K562 (cell line): ENCODE measurements around the gene HPSE2. TPM values are rescaled to one million over a fixed set of nuclear protein-coding genes. Genes with fewer than 3 reads are reported as not detected.
A peak's percentile ranks its signal among the peaks of the same experiment; 100 is the strongest.

Source experiments
- AFF4 ChIP-seq: sonication (generic); formaldehyde crosslinking; IDR thresholded peaks from 2 replicates; pipeline ENCODE4 v1.8.0; 2023; ENCODE audit warnings: mild to moderate bottlenecking, missing genetic modification reagents
- ASH1L ChIP-seq: fragments of 450-650 bp; IDR thresholded peaks from 2 replicates; pipeline ENCODE4 v1.6.1; 2018; ENCODE audit warnings: borderline replicate concordance, mild to moderate bottlenecking, low read depth; ENCODE audit not compliant: partially characterized antibody
- CBX3 ChIP-seq, 2 experiments: IDR thresholded peaks; 1 replicate in 1 of 2; 2 replicates in 1 of 2; pipeline ENCODE4 v1.6.1; 2012; ENCODE audit warnings: inconsistent platforms in 2 of 2, low read length in 2 of 2, borderline replicate concordance in 1 of 2, control low read depth in 1 of 2
- CSDE1 ChIP-seq, 2 experiments: fragments of 450-650 bp; IDR thresholded peaks; 2 replicates each; pipeline ENCODE4 v1.6.1; 2016; ENCODE audit warnings: mild to moderate bottlenecking in 1 of 2
- DNMT1 ChIP-seq: fragments of 450-650 bp; IDR thresholded peaks from 2 replicates; pipeline ENCODE4 v1.6.1; 2016; ENCODE audit warnings: antibody characterized with exemption, mild to moderate bottlenecking
- ELF1 ChIP-seq: fragments of 200-800 bp; sonication (Bioruptor generic); IDR thresholded peaks from 2 replicates; pipeline ENCODE4 v1.6.1; 2016; ENCODE audit warnings: missing genetic modification characterization, missing compliant biosample characterization
- HDGF ChIP-seq: fragments of 450-650 bp; IDR thresholded peaks from 2 replicates; pipeline ENCODE4 v1.6.1; 2016
- HLTF ChIP-seq: fragments of 450-650 bp; IDR thresholded peaks from 2 replicates; pipeline ENCODE4 v1.6.1; 2016
- LEF1 ChIP-seq: fragments of 450-650 bp; IDR thresholded peaks from 2 replicates; pipeline ENCODE4 v1.6.1; 2016; ENCODE audit warnings: mild to moderate bottlenecking
- MTA2 ChIP-seq: fragments of 450-650 bp; IDR thresholded peaks from 2 replicates; pipeline ENCODE4 v1.6.1; 2016; ENCODE audit warnings: low read depth
- PKNOX1 ChIP-seq: fragments of 450-650 bp; IDR thresholded peaks from 2 replicates; pipeline ENCODE4 v1.6.1; 2016
- POLR2AphosphoS5 ChIP-seq: IDR thresholded peaks from 2 replicates; pipeline ENCODE4 v1.6.1; 2011; ENCODE audit warnings: mild to moderate bottlenecking, low read depth, low read length, moderate library complexity; ENCODE audit not compliant: control insufficient read depth, insufficient read depth
- SMARCA4 ChIP-seq: fragments of 450-650 bp; IDR thresholded peaks from 2 replicates; pipeline ENCODE4 v1.6.1; 2016
- STAT5B ChIP-seq: fragments of 250-450 bp; sonication (Bioruptor Pico); IDR thresholded peaks from 2 replicates; pipeline ENCODE4 v1.8.0; 2021; ENCODE audit warnings: mild to moderate bottlenecking, inconsistent platforms
- USF1 ChIP-seq: sonication (generic); formaldehyde crosslinking; IDR thresholded peaks from 2 replicates; pipeline ENCODE4 v1.9.0; 2022; ENCODE audit warnings: mild to moderate bottlenecking, missing genetic modification reagents
- ZNF431 ChIP-seq: sonication (generic); formaldehyde crosslinking; IDR thresholded peaks from 2 replicates; pipeline ENCODE4 v1.8.0; 2022; ENCODE audit warnings: mild to moderate bottlenecking, missing genetic modification reagents
- ZNF644 ChIP-seq: fragments of 200-800 bp; sonication (Bioruptor generic); IDR thresholded peaks from 2 replicates; pipeline ENCODE4 v1.6.1; 2016; ENCODE audit warnings: low read depth, missing genetic modification characterization, missing compliant biosample characterization
- polyA plus RNA-seq, 8 experiments: library from polyadenylated mRNA; depleted of rRNA in 4 of 8; stranded (reverse) in 5 of 8; unstranded in 3 of 8; fragments of >200 nt; fragmentation: Nextera tagmentation in 2 of 8; fragmentation: Illumina TruSeq in 1 of 8; extraction: Ambion mirVana in 2 of 8; extraction: Trizol in 1 of 8; gene quantifications; 2 replicates each; pipeline versions ENCODE4 v1.2.1 to v1.2.3, GENCODE V29; 2011 to 2014; ENCODE audit warnings: inconsistent platforms in 1 of 8, missing spikeins in 1 of 8
- total RNA-seq, 7 experiments: library from RNA; depleted of rRNA in 6 of 7; stranded (reverse); fragments of >200 nt in 6 of 7; fragmentation: Illumina TruSeq in 2 of 7; extraction: Trizol in 2 of 7; gene quantifications; 2 replicates each; pipeline versions ENCODE4 v1.2.1 to v1.2.3, GENCODE V29; 2011 to 2021; ENCODE audit warnings: low replicate concordance in 1 of 7
- TF ChIP-seq, protein P1 (sequence below): IDR thresholded peaks from 2 replicates; pipeline ENCODE4 v1.6.1; 2012; ENCODE audit warnings: low read depth, low read length, improper control_type of control experiment, borderline replicate concordance
- TF ChIP-seq, protein P2 (sequence below): sonication (generic); formaldehyde crosslinking; IDR thresholded peaks from 2 replicates; pipeline ENCODE4 v1.8.0; 2022; ENCODE audit warnings: mild to moderate bottlenecking, missing genetic modification reagents
- TF ChIP-seq, protein P3 (sequence below), 2 experiments: fragments of 250-450 bp in 1 of 2; fragments of 450-650 bp in 1 of 2; sonication (Bioruptor Pico) in 1 of 2; IDR thresholded peaks; 2 replicates each; pipeline versions ENCODE4 v1.6.1 to v1.8.0; 2016 to 2021; ENCODE audit warnings: mild to moderate bottlenecking in 2 of 2, moderate library complexity in 2 of 2, missing compliant biosample characterization in 1 of 2, missing genetic modification characterization in 1 of 2

The HPSE2 gene
- total and polyA plus RNA-seq, 9 of the 15 experiments (the other 6 are each of a cell fraction or from before 2014, with no cell fraction given) = 0.03 to 0.10 (median 0.04) TPM; not detected in 2

DNA sequence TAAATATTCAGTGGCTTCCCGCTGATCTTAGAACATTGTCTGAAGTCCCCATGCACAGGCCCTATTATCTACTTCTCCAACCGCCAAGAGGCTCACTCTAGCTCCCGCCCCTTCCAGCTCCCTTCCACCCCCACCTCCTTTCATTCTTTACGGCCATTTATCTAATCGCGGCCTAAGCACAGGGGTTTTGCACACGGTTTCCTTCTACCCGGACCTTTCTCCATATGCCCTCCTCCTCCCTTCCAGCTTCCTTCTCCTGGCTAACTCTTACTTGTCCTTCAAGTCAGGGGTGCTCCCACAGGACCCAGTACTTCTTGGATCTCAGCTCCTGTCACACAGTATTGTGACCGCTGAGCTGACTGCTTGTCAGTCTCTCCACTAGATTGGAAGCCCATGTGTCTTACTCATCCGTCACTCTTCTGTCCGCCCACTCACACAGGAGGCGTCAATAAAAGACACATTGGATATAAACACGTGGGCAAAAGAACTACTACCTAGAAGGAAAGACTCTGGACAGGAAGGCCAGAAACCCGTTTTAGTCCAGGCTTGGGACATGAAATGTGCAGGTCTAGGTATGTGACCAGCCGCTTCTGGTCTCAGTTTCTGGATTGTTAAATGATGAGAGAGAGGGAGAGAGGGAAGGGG is 768.7 kb downstream of the HPSE2 start (continued):
- TF ChIP-seq USF1 (CRISPR knock-in tag) (peak; percentile 63), CBX3 (IDR thresholded peaks at IDR 0.05; ENCODE audit: borderline replicate concordance in 1 of 2, low read length in 2 of 2) (peak in 1 of 2 experiments; percentile 83; a peak in 1 of 3 replicates), CSDE1 (IDR thresholded peaks at IDR 0.05) (no peak), ZNF644 (no peak), PKNOX1 (peak; percentile 96), SMARCA4 (peak; percentile 74; the same call in 1 of the 2 replicates), DNMT1 (0 out of 2 replicates have a peak, but pooled peaks have one; percentile 71), ELF1 (0 out of 2 replicates have a peak, but pooled peaks have one; percentile 12), AFF4 (0 out of 2 replicates have a peak, but pooled peaks have one; percentile 59), POLR2AphosphoS5 (no peak), ASH1L (no peak), ZNF431 (CRISPR knock-in tag) (no peak), HLTF (peak; percentile 41; the same call in 1 of the 2 replicates), LEF1 (peak; percentile 75), HDGF (peak; percentile 76), MTA2 (no peak), STAT5B (CRISPR knock-in tag) (no peak)
- TF ChIP-seq, protein P1, sequence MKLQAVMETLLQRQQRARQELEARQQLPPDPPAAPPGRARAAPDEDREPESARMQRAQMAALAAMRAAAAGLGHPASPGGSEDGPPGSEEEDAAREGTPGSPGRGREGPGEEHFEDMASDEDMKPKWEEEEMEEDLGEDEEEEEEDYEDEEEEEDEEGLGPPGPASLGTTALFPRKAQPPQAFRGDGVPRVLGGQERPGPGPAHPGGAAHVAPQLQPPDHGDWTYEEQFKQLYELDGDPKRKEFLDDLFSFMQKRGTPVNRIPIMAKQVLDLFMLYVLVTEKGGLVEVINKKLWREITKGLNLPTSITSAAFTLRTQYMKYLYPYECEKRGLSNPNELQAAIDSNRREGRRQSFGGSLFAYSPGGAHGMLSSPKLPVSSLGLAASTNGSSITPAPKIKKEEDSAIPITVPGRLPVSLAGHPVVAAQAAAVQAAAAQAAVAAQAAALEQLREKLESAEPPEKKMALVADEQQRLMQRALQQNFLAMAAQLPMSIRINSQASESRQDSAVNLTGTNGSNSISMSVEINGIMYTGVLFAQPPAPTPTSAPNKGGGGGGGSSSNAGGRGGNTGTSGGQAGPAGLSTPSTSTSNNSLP = peak; percentile 8; the same call in 1 of the 2 replicates
- TF ChIP-seq, protein P2, sequence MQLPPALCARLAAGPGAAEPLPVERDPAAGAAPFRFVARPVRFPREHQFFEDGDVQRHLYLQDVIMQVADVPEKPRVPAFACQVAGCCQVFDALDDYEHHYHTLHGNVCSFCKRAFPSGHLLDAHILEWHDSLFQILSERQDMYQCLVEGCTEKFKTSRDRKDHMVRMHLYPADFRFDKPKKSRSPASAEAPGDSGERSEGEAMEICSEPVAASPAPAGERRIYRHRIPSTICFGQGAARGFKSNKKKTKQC = no peak
- TF ChIP-seq, protein P3, sequence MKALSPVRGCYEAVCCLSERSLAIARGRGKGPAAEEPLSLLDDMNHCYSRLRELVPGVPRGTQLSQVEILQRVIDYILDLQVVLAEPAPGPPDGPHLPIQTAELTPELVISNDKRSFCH (CRISPR knock-in tag; IDR thresholded peaks at IDR 0.05) = no peak
- TF ChIP-seq, protein P3 (tag; IDR thresholded peaks at IDR 0.05) = peak; percentile 85; the same call in 1 of the 2 replicates
